Breast epithelium (tissue), 4 donors: ENCODE measurements around the gene HCAR2. TPM values are rescaled to one million over a fixed set of nuclear protein-coding genes. Genes with fewer than 3 reads are reported as not detected.
A peak's percentile ranks its signal among the peaks of the same experiment; 100 is the strongest.
"Not testable (repeated sequence)": the region's sequence is repeated elsewhere in the genome, so short reads cannot be mapped to it uniquely, and the experiment has no call there.

ENCODE experiments used
- DNase-seq, 2 donors: peaks; one replicate each; pipeline ENCODE4 v3.0.0-alpha.2; 2019; ENCODE audit warnings: low spot score in 2 of 2
- H3K27ac ChIP-seq, 2 donors: fragments of 200-600 bp; sonication (generic) in 1 of 2; one replicate each; pipeline ENCODE4 v1.5.1; 2016 to 2019; ENCODE audit warnings: mild to moderate bottlenecking in 1 of 2
- H3K27me3 ChIP-seq, 2 donors: fragments of 200-600 bp; sonication (generic) in 1 of 2; one replicate each; pipeline versions ENCODE4 v1.5.1 to v1.6.0; 2017 to 2019; ENCODE audit warnings: control low read depth in 1 of 2, mild to moderate bottlenecking in 1 of 2
- H3K36me3 ChIP-seq: fragments of 200-600 bp; one replicate; pipeline ENCODE4 v1.5.1; 2019
- H3K4me1 ChIP-seq, 2 donors: fragments of 200-600 bp; sonication (generic); one replicate each; pipeline ENCODE4 v1.5.1; 2016 to 2019; ENCODE audit warnings: control low read depth in 1 of 2
- H3K4me3 ChIP-seq, 3 donors: fragments of 200-600 bp; sonication (generic); 1 replicate in 2 of 3; 2 replicates in 1 of 3; pipeline ENCODE4 v1.5.1; 2016 to 2019; ENCODE audit warnings: mild to moderate bottlenecking in 3 of 3, moderate library complexity in 2 of 3
- H3K9me3 ChIP-seq, 2 donors: fragments of 200-600 bp; sonication (generic) in 1 of 2; one replicate each; pipeline ENCODE4 v1.5.1; 2016 to 2019; ENCODE audit warnings: control low read depth in 1 of 2
- CTCF ChIP-seq, 3 donors: fragments of 450-650 bp; IDR thresholded peaks; one replicate each; pipeline ENCODE4 v1.5.1; 2016 to 2017; ENCODE audit warnings: antibody characterized with exemption in 3 of 3, mild to moderate bottlenecking in 3 of 3, moderate library complexity in 3 of 3
- POLR2A ChIP-seq: fragments of 450-650 bp; IDR thresholded peaks from one replicate; pipeline ENCODE4 v1.6.1; 2016; ENCODE audit warnings: antibody characterized with exemption, mild to moderate bottlenecking, moderate library complexity
- POLR2AphosphoS5 ChIP-seq, 3 donors: sonication (generic); formaldehyde crosslinking; IDR thresholded peaks; one replicate each; pipeline ENCODE4 v1.6.1; 2017; ENCODE audit warnings: antibody characterized with exemption in 3 of 3
- intact Hi-C: fragments of 100-400 bp; cut with DNase I; formaldehyde crosslinking; loops from one replicate; pipeline ENCODE4 v1.15.1; 2023; ENCODE audit warnings: low total_unique reads
- total RNA-seq, 3 donors: library from RNA; depleted of rRNA; stranded (reverse); fragments of >200 nt; gene quantifications; one replicate each; pipeline ENCODE4 v1.1.0, GENCODE V29; 2016

HCAR2 gene
- total RNA-seq, 3 donors from 2014 or later: 5.7 to 10.8 (median 6.4) TPM

- DNase-seq: no peak
- intact Hi-C loops: loop anchor here (5.0 kb wide), 1 partner anchor 254 kb away; no protein-coding TSS in a partner anchor
- H3K36me3 ChIP-seq: no peaks in the 10 kb centered on the region
- no peaks in the 10 kb centered on the region for H3K9me3 ChIP-seq
- no peaks in the 10 kb centered on the region for H3K4me1 ChIP-seq
- no peak overlapping the region for H3K4me3 ChIP-seq
- H3K27ac ChIP-seq: no peak overlapping the region
- TF ChIP-seq CTCF (IDR thresholded peaks at IDR 0.05) (no peak), POLR2A (no peak), POLR2AphosphoS5 (IDR thresholded peaks at IDR 0.05) (no peak)
- H3K27me3 ChIP-seq: no peaks in the 10 kb centered on the region
Observed at GRCh38 chr12:122661246-122661645, 41.9 kb downstream of the HCAR2 start.

- Histone ChIP-seq H3K9me3 (no peaks in the 10 kb centered on the region), H3K27ac (peak overlapping the region in 1 of 2 donors; percentile 38), H3K27me3 (no peaks in the 10 kb centered on the region), H3K36me3 (no peaks in the 10 kb centered on the region), H3K4me3 (no peak overlapping the region), H3K4me1 (no peaks in the 10 kb centered on the region)
- DNase-seq: peak; percentile 73 to 80
- no peak for TF ChIP-seq POLR2A
- no peak for TF ChIP-seq CTCF (IDR thresholded peaks at IDR 0.05)
- no peak for TF ChIP-seq POLR2AphosphoS5 (IDR thresholded peaks at IDR 0.05)
- intact Hi-C loops: no loop called here
Observed at GRCh38 chr12:122659579-122659978, 43.6 kb downstream of the HCAR2 start.

GRCh38 chr12:122656298-122656697 lies 46.9 kb downstream of the HCAR2 start:
- no peaks in the 10 kb centered on the region for H3K9me3 ChIP-seq
- no peak overlapping the region for H3K27ac ChIP-seq
- no peak for TF ChIP-seq POLR2A
- no peak for TF ChIP-seq CTCF (IDR thresholded peaks at IDR 0.05)
- no peak for TF ChIP-seq POLR2AphosphoS5 (IDR thresholded peaks at IDR 0.05)
- no peaks in the 10 kb centered on the region for H3K4me1 ChIP-seq
- no peak overlapping the region for H3K4me3 ChIP-seq
- no peaks in the 10 kb centered on the region for H3K27me3 ChIP-seq
- DNase-seq: no peak
- intact Hi-C loops: no loop called here
- no peaks in the 10 kb centered on the region for H3K36me3 ChIP-seq

GRCh38 chr12:122653291-122653690 lies 49.9 kb downstream of the HCAR2 start:
- H3K27me3 ChIP-seq, H3K36me3 ChIP-seq, H3K27ac ChIP-seq, DNase-seq, H3K4me1 ChIP-seq, H3K4me3 ChIP-seq, intact Hi-C loops, H3K9me3 ChIP-seq: not testable (repeated sequence)

- Histone ChIP-seq H3K4me1 (no peaks in the 10 kb centered on the region), H3K27ac (no peak overlapping the region), H3K9me3 (no peaks in the 10 kb centered on the region), H3K36me3 (no peaks in the 10 kb centered on the region), H3K27me3 (no peaks in the 10 kb centered on the region), H3K4me3 (no peak overlapping the region)
- intact Hi-C loops: no loop called here
- no peak for TF ChIP-seq CTCF (IDR thresholded peaks at IDR 0.05)
- no peak for TF ChIP-seq POLR2AphosphoS5 (IDR thresholded peaks at IDR 0.05)
- TF ChIP-seq POLR2A: no peak
- peak in 1 of 2 donors; percentile 24 for DNase-seq
Observed at GRCh38 chr12:122651520-122652224, 51.5 kb downstream of the HCAR2 start.

Other genes starting within 250 kb of the HCAR2 start
- gene ZCCHC8, start 202.4 kb downstream of the HCAR2 start, total RNA-seq: 10 to 100 TPM; 16.8 to 42.0 (median 30.8) TPM
- gene RSRC2, start 176.4 kb downstream of the HCAR2 start, total RNA-seq: 100 to 1,000 TPM in 2 of 3 donors, 10 to 100 TPM in 1; 85.5 to 122 (median 112) TPM
- 10 to 100 TPM; 15.5 to 36.0 (median 18.0) TPM for gene KNTC1, start 176.1 kb downstream of the HCAR2 start, total RNA-seq
- gene HCAR3, start 13.5 kb upstream of the HCAR2 start, total RNA-seq: 1 to 10 TPM in 2 of 3 donors, under 1 TPM in 1; 0.96 to 4.8 (median 2.6) TPM
- 10 to 100 TPM in 2 of 3 donors, 1 to 10 TPM in 1; 3.2 to 34.0 (median 20.6) TPM for gene HCAR1, start 27.5 kb upstream of the HCAR2 start, total RNA-seq
- 10 to 100 TPM; 21.9 to 30.7 (median 28.2) TPM for gene DENR, start 49.5 kb upstream of the HCAR2 start, total RNA-seq
- 1 to 10 TPM in 1 of 3 donors, under 1 TPM in 2; 0.66 to 1.9 (median 0.73) TPM for gene CCDC62, start 71.2 kb upstream of the HCAR2 start, total RNA-seq
- gene HIP1R, start 132.1 kb upstream of the HCAR2 start, total RNA-seq: 10 to 100 TPM; 17.8 to 83.3 (median 49.5) TPM
- 10 to 100 TPM; 15.4 to 37.8 (median 34.4) TPM for gene VPS37B, start 192.8 kb upstream of the HCAR2 start, total RNA-seq